Fibroblast of skin of left quadriceps (primary cell): ENCODE measurements around the gene PRCC.

Experiments used
- DNase-seq, 2 experiments: peaks; one replicate each; pipeline ENCODE4 v3.0.0-alpha.2; 2013; ENCODE audit warnings: low read depth in 2 of 2

Gene PRCC

GRCh38 chr1:156813750-156814570, 46.6 kb downstream of the PRCC start:
- DNase-seq, result no peak

GRCh38 chr1:156814571-156815260, 47.4 kb downstream of the PRCC start:
- DNase-seq, result no peak

- DNase-seq, result no peak
Observed at GRCh38 chr1:156815307-156815826, 48.0 kb downstream of the PRCC start.

- no peak for DNase-seq
Observed at GRCh38 chr1:156815961-156816422, 48.7 kb downstream of the PRCC start.

- no peak for DNase-seq
Observed at GRCh38 chr1:156816561-156817328, 49.4 kb downstream of the PRCC start, which contains the start of gene SH2D2A. Gene SH2D2A (minus strand): TSS chr1:156816848. CDS start chr1:156816708, 140 bp downstream.

GRCh38 chr1:156821801-156822200, 54.5 kb downstream of the PRCC start:
- no peak for DNase-seq

- no peak for DNase-seq
Observed at GRCh38 chr1:156822680-156823079, 55.3 kb downstream of the PRCC start.

- DNase-seq, result no peak
Observed at GRCh38 chr1:156823210-156823790, 56.0 kb downstream of the PRCC start.

- DNase-seq, result no peak
Observed at GRCh38 chr1:156826630-156827029, 59.3 kb downstream of the PRCC start.

- no peak for DNase-seq
Observed at GRCh38 chr1:156828400-156829124, 61.2 kb downstream of the PRCC start.

- DNase-seq, result no peak
Observed at GRCh38 chr1:156832434-156832833, 65.1 kb downstream of the PRCC start.

GRCh38 chr1:156833603-156834002, 66.3 kb downstream of the PRCC start:
- DNase-seq, result no peak

- no peak for DNase-seq
Observed at GRCh38 chr1:156834322-156834721, 67.0 kb downstream of the PRCC start.

- DNase-seq, result no peak
Observed at GRCh38 chr1:156836041-156836654, 68.8 kb downstream of the PRCC start.

- DNase-seq, result no peak
Observed at GRCh38 chr1:156836892-156837291, 69.6 kb downstream of the PRCC start.

- no peak for DNase-seq
Observed at GRCh38 chr1:156838972-156839371, 71.6 kb downstream of the PRCC start.

GRCh38 chr1:156839426-156840109, 72.2 kb downstream of the PRCC start:
- no peak for DNase-seq

- DNase-seq, result no peak
Observed at GRCh38 chr1:156840186-156840897, 73.0 kb downstream of the PRCC start.

GRCh38 chr1:156840898-156841279, 73.6 kb downstream of the PRCC start:
- no peak for DNase-seq
